ENCODE results near the gene FAM210A. TPM values are rescaled to one million over a fixed set of nuclear protein-coding genes. Genes with fewer than 3 reads are reported as not detected.

Gene FAM210A
- total RNA-seq, 1 donor from 2014 or later, result 19.8 TPM

DNA sequence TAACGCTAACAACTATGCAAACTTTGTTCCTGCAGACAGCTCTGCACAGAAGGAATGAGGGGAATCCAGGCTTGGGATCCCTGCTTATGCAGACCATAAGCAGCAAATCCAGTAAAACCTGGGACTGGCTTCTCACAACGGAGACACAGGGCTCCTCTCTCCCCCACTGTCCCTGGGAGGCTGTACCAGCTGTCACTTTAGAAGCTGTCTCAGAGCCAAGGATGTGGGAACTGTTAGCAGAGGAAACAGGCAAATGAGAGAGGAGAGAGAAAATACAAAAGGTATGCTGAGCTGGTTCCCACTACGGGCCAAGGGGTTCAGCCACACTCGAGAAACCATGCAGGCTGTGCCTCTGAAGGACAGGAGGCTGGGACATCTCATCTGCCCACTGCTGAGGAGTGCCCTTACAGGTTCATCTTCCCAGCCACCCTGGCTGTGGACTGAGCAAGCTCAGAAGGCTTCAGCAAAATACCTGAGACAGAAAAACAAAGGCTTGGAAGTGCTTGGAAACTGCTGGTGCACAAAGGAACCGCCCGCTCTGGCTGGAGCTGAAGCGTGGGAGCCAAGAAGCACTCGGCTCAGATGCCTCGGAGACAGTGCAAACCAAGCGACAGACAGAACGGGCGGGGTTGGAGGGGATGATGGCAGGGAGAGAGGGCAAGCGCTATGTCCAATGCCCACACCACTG is 72.5 kb downstream of the FAM210A start:
- H3K36me3 ChIP-seq (ENCODE audit: control insufficient read depth in 3 of 3, insufficient read depth in 3 of 3, low read length in 3 of 3), result no peaks in the 10 kb centered on the region
- H3K4me3 ChIP-seq (ENCODE audit: low read length in 3 of 3), result no peak overlapping the region
- peaks cover 3 to 15% (median 5%) of the 10 kb centered on the region in 3 donors for H3K4me1 ChIP-seq (ENCODE audit: control insufficient read depth in 3 of 3, insufficient read depth in 3 of 3, low read length in 3 of 3)
- peak overlapping the region in 1 of 3 donors; percentile 14 for H3K9ac ChIP-seq (ENCODE audit: low read depth in 1 of 3, low read length in 3 of 3)
- no peak overlapping the region for H3K27ac ChIP-seq (ENCODE audit: low read depth, low read length)
- no peaks in the 10 kb centered on the region for H3K9me3 ChIP-seq (ENCODE audit: control insufficient read depth in 3 of 3, low read length in 3 of 3)
- H3K27me3 ChIP-seq (ENCODE audit: control insufficient read depth in 3 of 3, insufficient read depth in 3 of 3, low read length in 3 of 3), result peaks cover 0 to 7% (median 0%) of the 10 kb centered on the region in 3 donors

DNA sequence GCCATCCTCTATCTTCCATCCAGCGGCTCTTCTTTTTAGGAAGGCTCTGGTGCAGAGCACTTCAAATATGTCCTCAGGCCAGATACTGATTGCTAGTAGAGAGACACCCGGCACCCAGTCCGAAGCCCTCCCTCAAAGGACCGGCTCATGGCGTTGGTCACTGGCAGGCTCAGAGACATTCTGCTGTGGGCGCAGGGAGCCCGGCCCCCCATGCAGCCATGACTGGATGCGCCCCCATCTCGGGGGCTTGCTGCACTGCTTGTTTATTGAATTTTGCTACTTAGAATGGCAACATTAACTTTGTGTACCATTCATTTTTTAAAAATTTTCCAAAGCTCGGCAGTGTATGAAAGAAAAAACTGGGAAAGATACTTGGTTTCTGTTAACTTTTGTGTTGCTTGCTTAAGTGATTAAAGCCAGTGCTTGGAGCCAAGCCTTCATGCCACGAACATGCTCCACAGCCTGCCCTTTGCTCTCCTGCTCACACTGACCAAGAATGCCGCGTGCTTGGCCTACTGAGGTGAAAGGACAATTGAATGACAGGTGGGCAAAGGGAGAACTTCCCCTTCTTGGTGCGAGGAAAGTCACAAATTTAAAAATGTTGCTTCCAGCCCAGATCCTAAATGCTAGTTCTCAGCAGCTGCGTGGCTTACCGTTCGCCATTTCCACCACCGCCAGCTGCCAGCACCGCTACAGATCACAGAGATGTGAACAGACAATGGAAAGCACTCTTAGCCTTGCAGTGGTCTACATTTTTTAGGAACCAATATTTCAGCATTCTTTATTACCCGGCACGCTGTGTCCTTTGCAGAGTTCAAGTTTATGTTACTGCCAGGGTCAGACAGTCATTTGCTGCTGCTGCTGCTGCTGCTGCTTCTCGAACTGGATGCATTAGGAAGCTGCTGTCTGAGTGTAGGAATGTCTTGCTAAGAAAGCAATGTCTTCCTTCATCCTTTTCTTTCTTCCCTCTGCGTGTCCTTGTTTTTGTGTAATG is 76.7 kb downstream of the FAM210A start:
- Histone ChIP-seq H3K4me1 (ENCODE audit: control insufficient read depth in 3 of 3, insufficient read depth in 3 of 3, low read length in 3 of 3) (peaks cover 0 to 8% (median 3%) of the 10 kb centered on the region in 3 donors), H3K36me3 (ENCODE audit: control insufficient read depth in 3 of 3, insufficient read depth in 3 of 3, low read length in 3 of 3) (peaks cover 0 to 8% (median 3%) of the 10 kb centered on the region in 3 donors), H3K9me3 (ENCODE audit: control insufficient read depth in 3 of 3, low read length in 3 of 3) (no peaks in the 10 kb centered on the region), H3K4me3 (ENCODE audit: low read length in 3 of 3) (no peak overlapping the region), H3K27ac (ENCODE audit: low read depth, low read length) (no peak overlapping the region), H3K27me3 (ENCODE audit: control insufficient read depth in 3 of 3, insufficient read depth in 3 of 3, low read length in 3 of 3) (peaks cover 0 to 7% (median 0%) of the 10 kb centered on the region in 3 donors), H3K9ac (ENCODE audit: low read depth in 1 of 3, low read length in 3 of 3) (no peak overlapping the region)

DNA sequence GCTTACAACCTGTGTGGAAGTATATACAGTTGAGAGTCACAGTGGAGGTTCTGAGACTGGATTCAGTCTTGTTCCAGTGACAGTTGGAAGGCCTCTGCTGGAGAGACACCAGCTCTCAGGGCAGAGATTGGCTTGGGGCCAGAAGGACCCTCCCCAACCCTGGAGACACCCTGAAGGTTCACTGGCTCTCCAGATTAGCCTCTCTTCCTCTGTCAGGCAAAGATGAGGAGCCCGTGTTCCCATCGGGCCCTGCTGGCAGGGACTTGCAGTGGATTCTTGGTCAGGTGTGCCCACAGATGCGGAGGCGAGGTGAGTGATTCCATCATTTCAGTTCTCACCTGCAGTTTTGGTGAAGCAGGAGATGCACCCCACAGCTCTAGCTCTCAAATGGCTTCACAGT is 78.6 kb downstream of the FAM210A start:
- H3K36me3 ChIP-seq (ENCODE audit: control insufficient read depth in 3 of 3, insufficient read depth in 3 of 3, low read length in 3 of 3), result peaks cover 0 to 8% (median 3%) of the 10 kb centered on the region in 3 donors
- no peaks in the 10 kb centered on the region for H3K27me3 ChIP-seq (ENCODE audit: control insufficient read depth in 3 of 3, insufficient read depth in 3 of 3, low read length in 3 of 3)
- no peak overlapping the region for H3K4me3 ChIP-seq (ENCODE audit: low read length in 3 of 3)
- H3K9ac ChIP-seq (ENCODE audit: low read depth in 1 of 3, low read length in 3 of 3), result no peak overlapping the region
- H3K4me1 ChIP-seq (ENCODE audit: control insufficient read depth in 3 of 3, insufficient read depth in 3 of 3, low read length in 3 of 3), result no peaks in the 10 kb centered on the region
- no peaks in the 10 kb centered on the region for H3K9me3 ChIP-seq (ENCODE audit: control insufficient read depth in 3 of 3, low read length in 3 of 3)
- no peak overlapping the region for H3K27ac ChIP-seq (ENCODE audit: low read depth, low read length)

DNA sequence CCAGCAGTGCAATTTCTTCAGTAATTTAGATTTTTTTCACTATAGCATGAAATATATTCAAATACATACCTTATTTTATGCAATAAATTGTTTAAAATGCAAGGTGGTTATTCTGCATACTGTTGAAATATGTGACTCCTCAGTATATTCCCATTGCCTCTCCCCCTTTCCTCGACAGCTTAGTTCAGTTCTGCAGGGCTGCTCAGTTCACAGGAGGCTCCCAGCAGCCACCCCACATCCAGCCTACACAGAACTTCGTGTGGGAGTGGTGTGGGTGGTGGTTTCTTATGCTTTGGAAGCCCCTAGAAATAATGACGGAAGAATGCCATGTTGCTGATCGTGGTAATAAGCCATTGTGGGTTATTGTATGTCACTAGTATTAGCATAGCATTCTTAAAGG is 79.7 kb downstream of the FAM210A start:
- no peak overlapping the region for H3K4me3 ChIP-seq (ENCODE audit: low read length in 3 of 3)
- H3K27me3 ChIP-seq (ENCODE audit: control insufficient read depth in 3 of 3, insufficient read depth in 3 of 3, low read length in 3 of 3), result no peaks in the 10 kb centered on the region
- no peaks in the 10 kb centered on the region for H3K9me3 ChIP-seq (ENCODE audit: control insufficient read depth in 3 of 3, low read length in 3 of 3)
- H3K27ac ChIP-seq (ENCODE audit: low read depth, low read length), result no peak overlapping the region
- H3K9ac ChIP-seq (ENCODE audit: low read depth in 1 of 3, low read length in 3 of 3), result no peak overlapping the region
- H3K4me1 ChIP-seq (ENCODE audit: control insufficient read depth in 3 of 3, insufficient read depth in 3 of 3, low read length in 3 of 3), result no peaks in the 10 kb centered on the region
- peaks cover 0 to 8% (median 3%) of the 10 kb centered on the region in 3 donors for H3K36me3 ChIP-seq (ENCODE audit: control insufficient read depth in 3 of 3, insufficient read depth in 3 of 3, low read length in 3 of 3)

DNA sequence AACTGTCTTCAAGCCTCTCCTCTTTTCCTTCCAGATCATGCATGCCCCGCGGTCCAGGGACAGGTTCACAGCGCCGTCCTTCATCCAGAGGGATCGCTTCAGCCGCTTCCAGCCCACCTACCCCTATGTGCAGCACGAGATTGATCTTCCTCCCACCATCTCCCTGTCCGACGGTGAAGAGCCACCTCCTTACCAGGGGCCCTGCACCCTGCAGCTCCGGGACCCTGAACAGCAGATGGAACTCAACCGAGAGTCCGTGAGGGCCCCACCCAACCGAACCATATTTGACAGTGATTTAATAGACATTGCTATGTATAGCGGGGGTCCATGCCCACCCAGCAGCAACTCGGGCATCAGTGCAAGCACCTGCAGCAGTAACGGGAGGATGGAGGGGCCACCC is 81.3 kb downstream of the FAM210A start:
- H3K4me3 ChIP-seq (ENCODE audit: low read length in 3 of 3), result no peak overlapping the region
- H3K9ac ChIP-seq (ENCODE audit: low read depth in 1 of 3, low read length in 3 of 3), result no peak overlapping the region
- no peaks in the 10 kb centered on the region for H3K27me3 ChIP-seq (ENCODE audit: control insufficient read depth in 3 of 3, insufficient read depth in 3 of 3, low read length in 3 of 3)
- H3K36me3 ChIP-seq (ENCODE audit: control insufficient read depth in 3 of 3, insufficient read depth in 3 of 3, low read length in 3 of 3), result peaks cover 0 to 8% (median 3%) of the 10 kb centered on the region in 3 donors
- H3K4me1 ChIP-seq (ENCODE audit: control insufficient read depth in 3 of 3, insufficient read depth in 3 of 3, low read length in 3 of 3), result peaks cover 0 to 3% (median 0%) of the 10 kb centered on the region in 3 donors
- H3K27ac ChIP-seq (ENCODE audit: low read depth, low read length), result no peak overlapping the region
- no peaks in the 10 kb centered on the region for H3K9me3 ChIP-seq (ENCODE audit: control insufficient read depth in 3 of 3, low read length in 3 of 3)

DNA sequence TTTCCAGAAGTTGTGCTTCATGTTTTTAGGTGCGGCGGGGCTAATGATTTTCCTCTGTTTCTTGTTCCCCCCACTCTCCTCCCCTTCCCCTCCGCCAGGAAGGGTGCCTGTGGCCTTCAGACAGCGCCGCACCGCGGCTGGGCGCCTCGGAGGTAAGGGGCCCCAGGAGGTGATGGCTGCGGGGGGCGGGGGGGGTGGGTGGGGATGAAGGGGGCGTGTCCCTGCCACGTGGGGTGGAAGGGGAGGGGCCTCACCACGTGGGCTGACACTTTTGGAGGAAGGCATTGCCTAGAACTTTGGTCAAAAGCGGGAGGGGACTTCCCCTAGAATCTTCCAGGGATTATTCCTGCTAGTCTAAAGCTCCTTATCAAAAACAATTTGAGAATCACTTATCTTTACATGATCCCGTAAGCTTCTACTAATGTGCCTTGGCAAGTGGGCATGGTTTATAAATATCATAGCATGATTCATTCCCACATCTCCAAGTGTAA is 83.1 kb downstream of the FAM210A start:
- peaks cover 0 to 3% (median 0%) of the 10 kb centered on the region in 3 donors for H3K4me1 ChIP-seq (ENCODE audit: control insufficient read depth in 3 of 3, insufficient read depth in 3 of 3, low read length in 3 of 3)
- no peak overlapping the region for H3K27ac ChIP-seq (ENCODE audit: low read depth, low read length)
- H3K9me3 ChIP-seq (ENCODE audit: control insufficient read depth in 3 of 3, low read length in 3 of 3), result no peaks in the 10 kb centered on the region
- H3K36me3 ChIP-seq (ENCODE audit: control insufficient read depth in 3 of 3, insufficient read depth in 3 of 3, low read length in 3 of 3), result peaks cover 0 to 8% (median 3%) of the 10 kb centered on the region in 3 donors
- no peak overlapping the region for H3K9ac ChIP-seq (ENCODE audit: low read depth in 1 of 3, low read length in 3 of 3)
- no peaks in the 10 kb centered on the region for H3K27me3 ChIP-seq (ENCODE audit: control insufficient read depth in 3 of 3, insufficient read depth in 3 of 3, low read length in 3 of 3)
- H3K4me3 ChIP-seq (ENCODE audit: low read length in 3 of 3), result no peak overlapping the region

DNA sequence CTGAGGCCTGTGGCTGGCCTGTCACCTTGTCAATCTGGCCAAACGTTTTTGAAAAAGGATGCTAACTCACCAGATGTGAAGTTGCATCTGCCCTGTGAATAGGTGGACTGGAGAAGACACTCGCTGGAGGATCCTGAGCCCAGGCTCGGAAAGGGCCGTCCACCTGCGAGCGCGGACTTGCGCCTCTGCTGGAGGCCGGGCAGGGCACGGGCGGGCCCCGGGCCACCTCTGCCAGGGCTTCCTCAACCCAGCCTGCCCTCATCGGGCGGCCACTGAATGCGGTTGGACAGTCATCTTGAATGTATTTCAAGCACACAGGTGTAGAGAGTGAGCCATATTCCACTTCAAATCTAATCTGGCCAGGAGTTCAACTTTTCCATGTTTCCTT is 83.9 kb downstream of the FAM210A start:
- peaks cover 0 to 3% (median 0%) of the 10 kb centered on the region in 3 donors for H3K4me1 ChIP-seq (ENCODE audit: control insufficient read depth in 3 of 3, insufficient read depth in 3 of 3, low read length in 3 of 3)
- no peaks in the 10 kb centered on the region for H3K27me3 ChIP-seq (ENCODE audit: control insufficient read depth in 3 of 3, insufficient read depth in 3 of 3, low read length in 3 of 3)
- peaks cover 0 to 8% (median 3%) of the 10 kb centered on the region in 3 donors for H3K36me3 ChIP-seq (ENCODE audit: control insufficient read depth in 3 of 3, insufficient read depth in 3 of 3, low read length in 3 of 3)
- H3K27ac ChIP-seq (ENCODE audit: low read depth, low read length), result no peak overlapping the region
- no peak overlapping the region for H3K4me3 ChIP-seq (ENCODE audit: low read length in 3 of 3)
- H3K9me3 ChIP-seq (ENCODE audit: control insufficient read depth in 3 of 3, low read length in 3 of 3), result no peaks in the 10 kb centered on the region
- H3K9ac ChIP-seq (ENCODE audit: low read depth in 1 of 3, low read length in 3 of 3), result no peak overlapping the region

DNA sequence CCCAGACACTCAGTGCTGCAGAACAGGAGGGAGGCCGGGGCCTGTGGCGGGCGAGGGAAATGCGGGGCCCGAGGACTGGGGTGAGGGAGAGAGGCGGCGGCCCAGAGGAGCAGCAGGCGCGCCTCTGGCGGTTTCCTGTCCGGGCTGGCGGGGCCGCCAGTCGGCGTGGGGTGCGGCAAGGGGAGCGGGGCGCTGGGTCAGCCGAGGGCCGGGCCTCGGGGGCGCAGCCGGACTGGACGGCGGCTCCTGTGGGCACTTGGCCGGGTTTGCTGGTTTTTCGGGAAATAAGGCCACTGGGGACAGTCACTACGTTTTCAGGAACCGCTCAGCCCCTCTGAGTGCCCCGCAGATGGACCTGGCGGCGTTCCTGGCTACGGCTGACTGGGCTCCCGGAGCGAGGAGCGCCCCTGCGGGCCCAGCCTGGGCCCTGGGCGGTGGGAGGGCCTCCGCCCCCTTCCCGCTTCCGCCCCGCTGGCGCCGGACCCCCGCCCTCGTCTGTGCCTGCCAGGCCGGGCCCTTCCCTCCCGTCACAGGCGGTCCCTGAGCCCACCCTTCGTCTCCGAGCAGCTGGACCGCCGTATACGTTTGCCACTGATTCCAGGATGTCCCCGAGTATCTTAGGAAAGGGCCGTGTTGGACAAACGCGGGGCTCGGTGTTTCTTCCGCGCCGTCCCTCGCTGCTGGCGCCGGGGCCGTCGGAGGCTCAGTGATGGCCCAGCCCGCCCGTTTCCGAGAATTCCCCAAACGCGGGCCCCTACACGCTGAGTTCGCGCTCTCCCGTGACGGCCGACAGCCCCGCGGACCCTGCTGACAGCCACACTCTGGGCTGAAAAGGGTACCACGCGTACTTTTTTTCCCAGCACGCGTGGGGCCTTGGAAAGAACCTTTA is 84.6 kb downstream of the FAM210A start:
- H3K9me3 ChIP-seq (ENCODE audit: control insufficient read depth in 3 of 3, low read length in 3 of 3), result no peaks in the 10 kb centered on the region
- no peaks in the 10 kb centered on the region for H3K27me3 ChIP-seq (ENCODE audit: control insufficient read depth in 3 of 3, insufficient read depth in 3 of 3, low read length in 3 of 3)

DNA sequence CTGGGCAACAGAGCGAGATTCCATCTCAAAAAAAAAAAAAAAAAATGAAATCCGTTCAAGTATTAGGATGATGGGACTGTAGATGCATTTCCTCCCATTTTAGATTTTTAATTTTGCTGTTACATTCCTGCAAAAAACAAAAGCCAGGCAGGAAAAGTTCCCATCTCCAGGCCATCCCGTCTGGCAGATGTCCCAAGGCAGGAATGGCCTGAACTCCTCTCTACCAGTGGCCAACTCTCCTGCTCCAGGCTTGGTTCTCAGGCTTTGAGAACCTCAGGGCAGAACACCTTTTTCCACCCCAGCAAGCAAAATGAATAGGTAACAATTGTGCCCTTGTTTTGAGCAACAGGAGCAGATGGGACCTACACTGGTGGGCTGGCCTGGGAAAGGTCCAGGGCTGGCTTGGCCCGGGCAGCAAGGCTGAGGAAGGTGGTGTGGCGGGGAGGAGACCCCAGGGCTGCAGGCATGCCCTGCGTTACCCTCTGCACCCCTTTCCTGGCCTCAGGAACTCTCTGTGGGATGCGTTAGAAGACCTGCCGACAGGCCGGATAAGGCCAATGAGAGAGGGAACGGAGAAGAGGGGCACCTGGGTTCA is 86.0 kb downstream of the FAM210A start:
- no peak overlapping the region for H3K27ac ChIP-seq (ENCODE audit: low read depth, low read length)
- no peak overlapping the region for H3K9ac ChIP-seq (ENCODE audit: low read depth in 1 of 3, low read length in 3 of 3)
- H3K9me3 ChIP-seq (ENCODE audit: control insufficient read depth in 3 of 3, low read length in 3 of 3), result no peaks in the 10 kb centered on the region
- peaks cover 0 to 5% (median 3%) of the 10 kb centered on the region in 3 donors for H3K36me3 ChIP-seq (ENCODE audit: control insufficient read depth in 3 of 3, insufficient read depth in 3 of 3, low read length in 3 of 3)
- peaks cover 0 to 3% (median 0%) of the 10 kb centered on the region in 3 donors for H3K4me1 ChIP-seq (ENCODE audit: control insufficient read depth in 3 of 3, insufficient read depth in 3 of 3, low read length in 3 of 3)
- no peaks in the 10 kb centered on the region for H3K27me3 ChIP-seq (ENCODE audit: control insufficient read depth in 3 of 3, insufficient read depth in 3 of 3, low read length in 3 of 3)
- H3K4me3 ChIP-seq (ENCODE audit: low read length in 3 of 3), result no peak overlapping the region

More for the DNA sequence above, 84.6 kb downstream of the FAM210A start:
- Histone ChIP-seq H3K9ac (ENCODE audit: low read depth in 1 of 3, low read length in 3 of 3) (peak overlapping the region in 2 of 3 donors; percentile 40 to 43), H3K4me1 (ENCODE audit: control insufficient read depth in 3 of 3, insufficient read depth in 3 of 3, low read length in 3 of 3) (peaks cover 0 to 3% (median 0%) of the 10 kb centered on the region in 3 donors), H3K27ac (ENCODE audit: low read depth, low read length) (no peak overlapping the region), H3K36me3 (ENCODE audit: control insufficient read depth in 3 of 3, insufficient read depth in 3 of 3, low read length in 3 of 3) (peaks cover 0 to 8% (median 3%) of the 10 kb centered on the region in 3 donors), H3K4me3 (ENCODE audit: low read length in 3 of 3) (peak overlapping the region in 2 of 3 donors; percentile 35 to 54)

All from skeletal muscle tissue (tissue), 4 donors.